ENCODE results near the gene CAMK1D.

CAMK1D gene

GRCh38 chr10:12499076-12499986 lies 150.0 kb downstream of the CAMK1D start:
- no peak for DNase-seq (ENCODE audit: low read depth)

GRCh38 chr10:12500381-12501303 lies 151.3 kb downstream of the CAMK1D start:
- DNase-seq (ENCODE audit: low read depth), result no peak

GRCh38 chr10:12501324-12501723 lies 152.0 kb downstream of the CAMK1D start:
- no peak for DNase-seq (ENCODE audit: low read depth)

- no peak for DNase-seq (ENCODE audit: low read depth)
These were observed 152.6 kb downstream of the CAMK1D start for GRCh38 chr10:12501841-12502525.

- DNase-seq (ENCODE audit: low read depth), result no peak
These were observed 153.4 kb downstream of the CAMK1D start for GRCh38 chr10:12502526-12503274.

- DNase-seq (ENCODE audit: low read depth), result no peak
These were observed 154.0 kb downstream of the CAMK1D start for GRCh38 chr10:12503311-12503710.

- DNase-seq (ENCODE audit: low read depth), result no peak
These were observed 154.8 kb downstream of the CAMK1D start for GRCh38 chr10:12504176-12504575.

- DNase-seq (ENCODE audit: low read depth), result no peak
These were observed 155.3 kb downstream of the CAMK1D start for GRCh38 chr10:12504628-12505027.

- no peak for DNase-seq (ENCODE audit: low read depth)
These were observed 156.3 kb downstream of the CAMK1D start for GRCh38 chr10:12505683-12506082.

GRCh38 chr10:12507165-12507850 lies 158.0 kb downstream of the CAMK1D start:
- DNase-seq (ENCODE audit: low read depth), result no peak

- DNase-seq (ENCODE audit: low read depth), result no peak
These were observed 158.8 kb downstream of the CAMK1D start for GRCh38 chr10:12508165-12508564.

- DNase-seq (ENCODE audit: low read depth), result no peak
These were observed 159.9 kb downstream of the CAMK1D start for GRCh38 chr10:12509016-12509793.

GRCh38 chr10:12509794-12510100 lies 160.4 kb downstream of the CAMK1D start:
- no peak for DNase-seq (ENCODE audit: low read depth)

- no peak for DNase-seq (ENCODE audit: low read depth)
These were observed 161.2 kb downstream of the CAMK1D start for GRCh38 chr10:12510501-12510941.

GRCh38 chr10:12510984-12511383 lies 161.6 kb downstream of the CAMK1D start:
- no peak for DNase-seq (ENCODE audit: low read depth)

GRCh38 chr10:12511651-12512050 lies 162.3 kb downstream of the CAMK1D start:
- no peak for DNase-seq (ENCODE audit: low read depth)

- DNase-seq (ENCODE audit: low read depth), result no peak
These were observed 163.1 kb downstream of the CAMK1D start for GRCh38 chr10:12512332-12513002.

- no peak for DNase-seq (ENCODE audit: low read depth)
These were observed 163.6 kb downstream of the CAMK1D start for GRCh38 chr10:12513003-12513365.

GRCh38 chr10:12513775-12514673 lies 164.7 kb downstream of the CAMK1D start:
- DNase-seq (ENCODE audit: low read depth), result no peak

Measured in stimulated activated CD8-positive, alpha-beta memory T cell treated with anti-CD3 and anti-CD28 coated beads, Interleukin-15, amount 100 ng/mL, for 1 hour (primary cell).